Kidney epithelial cell (primary cell): ENCODE measurements around the gene ZMIZ1. TPM values are rescaled to one million over a fixed set of nuclear protein-coding genes. Genes with fewer than 3 reads are reported as not detected.

ENCODE experiments used
- DNase-seq: peaks from one replicate; pipeline ENCODE4 v3.0.0-alpha.2; 2010; ENCODE audit warnings: low read depth
- H3K27me3 ChIP-seq: 2 replicates; pipeline ENCODE4 v1.6.0; 2011; ENCODE audit warnings: low read length; ENCODE audit not compliant: control insufficient read depth, insufficient read depth
- H3K36me3 ChIP-seq: 2 replicates; pipeline ENCODE4 v1.5.1; 2011; ENCODE audit warnings: low read length; ENCODE audit not compliant: control insufficient read depth, insufficient read depth
- H3K4me3 ChIP-seq: 2 replicates; pipeline ENCODE4 v1.5.1; 2011; ENCODE audit warnings: low read depth, mild to moderate bottlenecking, control low read depth, low read length
- total RNA-seq: library from RNA; depleted of rRNA; stranded (reverse); fragments of >200 nt; gene quantifications from 2 replicates; pipeline ENCODE4 v1.2.3, GENCODE V29; 2015
- TF ChIP-seq, protein P1 (sequence below): IDR thresholded peaks from 2 replicates; pipeline ENCODE4 v1.5.1; 2011; ENCODE audit warnings: mild to moderate bottlenecking, moderate library complexity, low read length, control low read depth, inconsistent platforms; ENCODE audit not compliant: insufficient read depth, poor library complexity, severe bottlenecking

The ZMIZ1 gene
- total RNA-seq, 1 donor from 2014 or later: 57.5 TPM

DNA sequence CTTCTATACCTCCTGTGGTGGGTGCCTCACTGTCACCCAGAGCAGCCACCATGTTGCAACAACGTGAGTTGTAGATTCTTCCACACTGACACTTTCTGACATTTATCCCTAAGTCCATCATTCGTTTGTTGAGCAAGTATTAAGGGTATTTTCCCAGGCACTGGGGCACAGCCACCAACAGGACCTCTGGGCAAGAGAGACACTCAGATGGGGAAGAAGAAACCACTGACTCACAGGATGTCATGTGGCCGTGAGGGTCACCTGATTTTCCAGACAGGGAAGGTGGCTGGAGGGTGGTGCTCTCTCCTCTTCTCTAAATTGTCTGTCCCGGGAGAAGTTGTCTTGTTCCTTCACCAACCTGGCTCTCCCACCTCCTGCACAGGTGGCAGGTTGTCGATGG, 226.8 kb downstream of the ZMIZ1 start:
- Histone ChIP-seq H3K36me3 (peaks cover 8% of the 10 kb centered on the region), H3K4me3 (no peak overlapping the region), H3K27me3 (no peaks in the 10 kb centered on the region)
- TF ChIP-seq, protein P1, sequence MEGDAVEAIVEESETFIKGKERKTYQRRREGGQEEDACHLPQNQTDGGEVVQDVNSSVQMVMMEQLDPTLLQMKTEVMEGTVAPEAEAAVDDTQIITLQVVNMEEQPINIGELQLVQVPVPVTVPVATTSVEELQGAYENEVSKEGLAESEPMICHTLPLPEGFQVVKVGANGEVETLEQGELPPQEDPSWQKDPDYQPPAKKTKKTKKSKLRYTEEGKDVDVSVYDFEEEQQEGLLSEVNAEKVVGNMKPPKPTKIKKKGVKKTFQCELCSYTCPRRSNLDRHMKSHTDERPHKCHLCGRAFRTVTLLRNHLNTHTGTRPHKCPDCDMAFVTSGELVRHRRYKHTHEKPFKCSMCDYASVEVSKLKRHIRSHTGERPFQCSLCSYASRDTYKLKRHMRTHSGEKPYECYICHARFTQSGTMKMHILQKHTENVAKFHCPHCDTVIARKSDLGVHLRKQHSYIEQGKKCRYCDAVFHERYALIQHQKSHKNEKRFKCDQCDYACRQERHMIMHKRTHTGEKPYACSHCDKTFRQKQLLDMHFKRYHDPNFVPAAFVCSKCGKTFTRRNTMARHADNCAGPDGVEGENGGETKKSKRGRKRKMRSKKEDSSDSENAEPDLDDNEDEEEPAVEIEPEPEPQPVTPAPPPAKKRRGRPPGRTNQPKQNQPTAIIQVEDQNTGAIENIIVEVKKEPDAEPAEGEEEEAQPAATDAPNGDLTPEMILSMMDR: no peak
- no peak for DNase-seq

GRCh38 chr10:79296431-79296830, 227.7 kb downstream of the ZMIZ1 start:
- no peak for DNase-seq
- H3K27me3 ChIP-seq: no peaks in the 10 kb centered on the region
- peaks cover 10% of the 10 kb centered on the region for H3K36me3 ChIP-seq
- H3K4me3 ChIP-seq: no peak overlapping the region
- TF ChIP-seq, protein P1: no peak

GRCh38 chr10:79298403-79299244, 229.9 kb downstream of the ZMIZ1 start:
- TF ChIP-seq, protein P1: no peak
- DNase-seq: peak; percentile 93
- H3K4me3 ChIP-seq: no peak overlapping the region
- H3K36me3 ChIP-seq: peaks cover 13% of the 10 kb centered on the region
- no peaks in the 10 kb centered on the region for H3K27me3 ChIP-seq

DNA sequence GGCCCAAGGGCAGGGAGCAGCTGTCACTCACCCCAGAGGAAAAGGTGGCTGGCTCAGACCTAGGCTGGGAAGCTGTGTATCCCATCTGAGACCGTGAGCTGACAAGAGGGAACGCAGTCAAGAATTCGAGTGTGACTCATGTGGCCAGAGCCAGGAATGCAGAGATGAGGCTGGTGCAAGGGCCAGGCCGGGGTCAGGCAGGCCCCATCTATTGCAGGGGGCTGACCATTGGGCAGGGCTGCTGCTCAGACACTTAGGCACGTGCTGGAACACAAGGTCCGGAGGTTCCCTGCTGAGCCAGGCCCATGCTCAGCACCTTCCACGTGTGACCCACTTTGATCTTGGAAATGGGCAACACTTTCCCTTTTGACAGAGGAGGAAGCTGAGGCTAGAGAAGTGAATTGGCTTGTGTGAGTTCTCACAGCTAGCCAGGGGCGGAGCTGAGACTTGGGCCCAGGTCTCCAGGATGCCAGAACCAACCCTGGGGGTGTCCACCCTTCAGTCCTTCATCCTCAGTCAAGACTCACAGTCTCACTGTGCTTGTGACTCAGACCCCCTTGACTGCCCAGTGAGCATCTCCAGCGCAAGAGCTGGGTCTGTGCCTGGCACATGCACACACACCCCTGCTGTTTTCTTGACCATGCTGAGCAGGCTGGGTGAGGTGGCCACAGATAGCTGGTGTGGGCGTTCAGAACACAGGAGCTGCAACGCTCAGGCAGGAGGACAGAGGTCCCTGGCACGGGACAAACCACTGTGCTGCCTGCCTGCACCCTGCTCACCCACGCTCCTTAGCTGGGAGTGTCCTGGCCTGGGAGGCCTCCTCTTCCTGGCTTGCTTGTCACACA, 230.9 kb downstream of the ZMIZ1 start:
- H3K27me3 ChIP-seq: no peaks in the 10 kb centered on the region
- no peak for DNase-seq
- peaks cover 15% of the 10 kb centered on the region for H3K36me3 ChIP-seq
- TF ChIP-seq, protein P1: no peak
- no peak overlapping the region for H3K4me3 ChIP-seq

DNA sequence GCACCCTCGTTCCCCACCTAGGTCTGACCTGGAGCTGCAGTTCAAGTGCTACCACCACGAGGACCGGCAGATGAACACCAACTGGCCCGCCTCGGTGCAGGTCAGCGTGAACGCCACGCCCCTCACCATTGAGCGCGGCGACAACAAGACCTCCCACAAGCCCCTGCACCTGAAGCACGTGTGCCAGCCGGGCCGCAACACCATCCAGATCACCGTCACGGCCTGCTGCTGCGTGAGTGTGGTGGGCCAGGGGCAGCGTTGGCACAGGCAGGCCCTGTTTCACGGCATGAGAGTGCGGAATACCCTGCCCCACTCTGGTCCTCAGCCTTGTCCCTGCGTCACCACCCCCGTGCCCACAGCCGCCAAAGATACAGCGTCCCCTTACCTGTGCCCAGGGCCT, 231.9 kb downstream of the ZMIZ1 start:
- Histone ChIP-seq H3K4me3 (no peak overlapping the region), H3K36me3 (peaks cover 15% of the 10 kb centered on the region), H3K27me3 (no peaks in the 10 kb centered on the region)
- TF ChIP-seq, protein P1: no peak
- DNase-seq: no peak
